IPS-NIHi7 (cell line): ENCODE data around the gene TMPRSS7.
"Not testable (repeated sequence)": the region's sequence is repeated elsewhere in the genome, so short reads cannot be mapped to it uniquely, and the experiment has no call there.

Source experiments
- DNase-seq: peaks from one replicate; pipeline ENCODE4 v3.0.0; 2012; ENCODE audit warnings: mixed read lengths; ENCODE audit errors: extremely low spot score

Gene TMPRSS7

DNA sequence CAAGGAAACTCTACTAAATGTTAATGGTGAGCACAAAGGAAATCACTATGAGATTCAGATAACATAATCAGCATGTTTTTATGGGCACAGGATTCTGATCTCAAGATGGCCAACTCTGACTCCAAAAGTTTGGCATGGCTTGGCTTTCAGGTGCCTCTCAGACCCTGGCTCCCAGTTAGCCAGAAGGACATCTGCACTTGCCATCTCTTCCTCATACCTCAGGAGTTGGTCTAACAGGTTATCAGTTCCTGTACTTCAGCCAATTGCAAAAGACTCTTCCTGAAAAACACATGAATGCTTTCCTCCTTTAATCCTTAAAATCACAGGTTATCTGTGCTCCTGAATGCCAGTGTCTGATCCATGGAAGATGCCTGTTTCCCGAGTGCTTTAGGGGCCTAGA lies 25.0 kb downstream of the TMPRSS7 start:
- DNase-seq, result no peak

DNA sequence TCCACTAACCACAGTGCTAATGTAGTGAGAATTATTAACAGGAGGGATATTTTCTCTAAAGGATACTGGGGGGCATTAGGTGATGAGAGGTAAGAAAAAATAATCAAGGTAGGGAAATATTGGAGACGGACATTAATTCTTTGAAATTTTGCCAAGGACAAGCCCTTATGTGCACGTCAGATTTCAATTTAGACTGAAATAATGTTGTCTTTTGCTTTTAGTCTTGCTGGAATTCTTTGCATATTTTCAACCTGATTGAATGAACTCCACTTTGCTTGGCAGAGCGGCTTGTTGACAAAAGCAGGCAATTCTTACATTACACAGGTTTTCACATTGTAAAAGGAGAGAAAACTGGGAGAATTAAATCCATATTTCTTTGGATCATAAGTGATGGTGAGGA lies 26.6 kb downstream of the TMPRSS7 start:
- DNase-seq, result no peak

DNA sequence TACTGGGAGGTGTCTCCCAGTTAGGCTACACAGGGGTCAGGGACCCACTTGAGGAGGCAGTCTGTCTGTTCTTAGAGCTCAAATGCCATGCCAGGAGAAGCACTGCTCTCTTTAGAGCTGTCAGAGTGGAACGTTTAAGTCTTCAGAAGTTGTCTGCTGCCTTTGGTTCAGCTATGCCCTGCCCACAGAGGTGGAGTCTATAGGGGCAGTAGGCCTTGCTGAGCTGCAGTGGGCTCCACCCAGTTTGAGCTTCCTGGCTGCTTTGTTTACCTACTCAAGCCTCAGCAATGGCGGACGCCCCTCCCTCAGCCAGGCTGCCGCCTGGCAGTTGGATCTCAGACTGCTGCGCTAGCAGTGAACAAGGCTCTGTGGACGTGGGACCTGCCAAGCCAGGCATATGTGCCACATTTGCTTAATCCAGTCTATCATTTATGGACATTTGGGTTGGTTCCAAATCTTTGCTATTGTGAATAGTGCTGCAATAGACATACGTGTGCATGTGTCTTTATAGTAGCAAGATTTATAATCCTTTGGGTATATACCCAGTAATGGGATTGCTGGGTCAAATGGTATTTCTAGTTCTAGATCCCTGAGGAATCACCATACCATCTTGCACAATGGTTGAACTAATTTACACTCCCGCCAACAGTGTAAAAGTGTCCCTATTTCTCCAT lies 38.0 kb downstream of the TMPRSS7 start:
- not testable (repeated sequence) for DNase-seq

DNA sequence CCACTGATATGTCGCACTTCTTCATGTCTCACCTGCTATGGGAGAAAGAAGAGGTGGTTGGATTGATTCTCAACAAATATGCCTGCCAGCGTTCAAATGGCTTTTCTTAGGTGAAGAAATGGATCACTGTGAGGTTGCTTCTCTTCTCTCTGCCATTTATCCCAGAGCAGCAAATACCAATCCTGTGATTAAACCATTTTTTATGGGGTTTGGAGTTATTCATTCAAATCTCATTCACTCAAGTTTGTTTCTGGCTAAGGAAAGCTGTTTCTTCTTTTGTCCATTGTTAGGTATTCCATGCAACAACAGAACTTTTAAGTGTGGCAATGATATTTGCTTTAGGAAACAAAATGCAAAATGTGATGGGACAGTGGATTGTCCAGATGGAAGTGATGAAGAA lies 39.5 kb downstream of the TMPRSS7 start:
- DNase-seq, result no peak

DNA sequence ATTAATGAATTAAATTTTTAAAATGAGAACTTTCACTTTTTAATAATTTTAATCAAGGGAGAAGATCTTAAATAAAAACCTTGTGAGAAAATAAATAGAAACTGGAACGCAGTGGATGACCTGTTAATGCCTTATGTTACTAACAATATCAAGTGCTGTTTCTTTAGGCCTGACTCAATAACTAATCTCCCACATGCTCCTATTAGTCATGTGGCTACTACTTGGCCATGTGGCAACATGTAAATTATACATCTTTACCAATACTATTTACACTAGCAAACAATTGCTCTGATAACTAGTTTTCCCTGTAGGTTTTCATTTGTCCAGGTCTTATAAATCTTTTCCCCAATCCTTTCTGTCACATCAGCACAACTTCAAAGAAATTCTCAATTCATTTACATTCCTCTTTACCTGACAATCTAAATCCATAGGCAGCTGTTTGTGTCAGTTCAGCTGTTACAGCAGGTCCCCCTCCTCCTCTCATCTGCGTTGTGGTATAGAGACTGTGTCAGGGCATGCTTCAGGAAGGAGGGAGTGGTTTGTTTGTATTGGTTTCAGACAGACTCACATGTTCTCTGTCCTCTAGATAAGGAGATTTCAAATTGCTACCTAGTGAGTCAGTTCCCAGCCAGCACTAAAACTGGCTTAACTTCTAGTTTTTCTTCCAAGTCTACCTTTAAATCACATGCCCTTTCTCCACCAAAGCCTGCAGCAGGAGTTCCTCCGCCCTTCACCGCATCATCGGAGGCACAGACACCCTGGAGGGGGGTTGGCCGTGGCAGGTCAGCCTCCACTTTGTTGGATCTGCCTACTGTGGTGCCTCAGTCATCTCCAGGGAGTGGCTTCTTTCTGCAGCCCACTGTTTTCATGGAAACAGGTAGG lies 40.3 kb downstream of the TMPRSS7 start:
- peak; percentile 49 for DNase-seq

DNA sequence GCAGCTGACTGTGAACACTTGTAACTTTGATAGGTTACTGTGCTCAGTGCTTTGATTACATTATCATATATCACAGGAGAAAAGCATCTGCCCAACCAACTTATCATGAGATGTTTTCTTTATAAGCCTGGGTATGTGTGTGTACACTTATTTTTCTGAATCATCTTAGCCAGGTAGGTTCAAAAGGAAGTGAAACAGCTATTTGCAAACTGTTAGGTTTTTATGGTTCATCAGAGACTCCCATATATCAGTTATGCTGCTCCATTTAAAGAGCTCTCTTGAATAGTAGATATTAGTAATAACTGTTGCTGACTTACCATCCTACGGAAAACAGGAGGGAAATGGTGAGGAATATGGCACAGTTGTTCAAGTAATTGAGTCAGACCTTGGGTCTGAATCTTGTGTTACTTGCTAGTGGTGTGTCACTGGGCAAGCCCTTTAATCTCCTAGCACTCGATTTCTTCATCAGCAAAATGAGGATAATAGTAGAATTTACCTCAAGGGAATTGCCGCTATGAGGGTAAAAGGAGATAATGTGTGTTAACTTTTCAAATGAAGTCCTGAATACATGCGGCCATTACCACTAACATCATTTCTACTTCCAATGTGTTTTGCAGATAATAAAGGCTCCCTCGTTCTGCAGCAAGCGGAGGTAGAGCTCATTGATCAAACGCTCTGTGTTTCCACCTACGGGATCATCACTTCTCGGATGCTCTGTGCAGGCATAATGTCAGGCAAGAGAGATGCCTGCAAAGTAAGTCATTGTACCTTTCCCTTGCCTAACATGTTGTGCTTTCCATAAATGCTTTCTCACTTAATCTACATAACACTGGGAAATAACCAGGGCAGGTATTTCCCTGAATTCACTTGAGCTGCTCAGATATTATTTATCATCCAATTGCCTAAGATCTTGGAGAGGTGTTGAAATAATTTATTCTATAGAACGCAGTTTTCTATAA lies 43.9 kb downstream of the TMPRSS7 start:
- no peak for DNase-seq

DNA sequence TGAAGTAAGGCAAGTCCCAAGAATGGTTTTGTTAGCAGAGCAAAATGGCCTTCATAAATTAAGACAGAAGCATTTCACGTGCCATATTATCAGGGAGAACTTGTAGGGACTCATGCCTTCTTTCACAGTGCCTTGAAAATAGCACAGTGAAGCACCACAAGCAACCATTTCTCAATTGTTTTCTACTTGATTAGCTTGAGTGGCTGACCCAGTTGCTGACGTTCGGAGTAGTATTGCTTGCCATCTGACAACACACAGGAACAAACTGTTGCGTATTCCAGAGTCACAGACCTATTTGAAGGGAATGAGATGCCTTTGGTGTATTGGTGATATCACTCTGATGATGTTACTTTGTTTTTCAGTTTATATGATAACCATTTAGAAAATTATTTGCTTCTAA lies 48.7 kb downstream of the TMPRSS7 start:
- no peak for DNase-seq

DNA sequence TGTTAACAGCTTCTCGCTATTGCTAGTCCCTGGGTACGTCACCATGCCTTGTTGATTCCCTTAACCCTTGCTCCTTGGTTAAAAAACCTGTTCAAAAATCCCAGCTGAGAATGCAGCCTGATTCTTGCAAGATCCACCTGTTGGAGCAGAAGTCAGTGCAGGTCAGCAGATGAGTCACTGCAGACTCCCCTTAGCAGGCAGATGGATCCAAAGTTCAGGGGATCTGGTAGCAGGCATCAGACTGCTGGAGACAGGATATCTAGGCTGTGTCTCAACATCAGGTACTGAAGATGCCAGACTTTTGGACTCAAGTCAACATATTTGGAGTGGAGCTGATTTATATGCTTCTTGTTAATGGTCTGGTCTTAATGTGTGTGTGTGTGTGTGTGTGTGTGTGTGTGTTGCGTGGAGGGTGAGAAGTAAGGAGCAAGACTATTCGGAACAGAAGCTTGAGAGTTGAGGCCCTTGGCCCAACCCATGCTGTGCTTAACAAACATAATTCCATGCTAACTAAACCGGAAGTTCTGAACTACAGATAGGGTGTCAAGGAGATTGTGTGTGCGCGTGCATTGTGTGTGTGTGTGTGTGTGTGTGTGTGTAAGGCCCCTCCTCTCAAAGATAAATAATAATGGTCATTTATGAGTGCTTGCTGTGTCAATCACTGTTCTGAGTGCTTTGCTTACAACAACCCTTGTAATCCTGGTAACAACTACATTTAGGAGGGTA lies 50.6 kb downstream of the TMPRSS7 start:
- no peak for DNase-seq

DNA sequence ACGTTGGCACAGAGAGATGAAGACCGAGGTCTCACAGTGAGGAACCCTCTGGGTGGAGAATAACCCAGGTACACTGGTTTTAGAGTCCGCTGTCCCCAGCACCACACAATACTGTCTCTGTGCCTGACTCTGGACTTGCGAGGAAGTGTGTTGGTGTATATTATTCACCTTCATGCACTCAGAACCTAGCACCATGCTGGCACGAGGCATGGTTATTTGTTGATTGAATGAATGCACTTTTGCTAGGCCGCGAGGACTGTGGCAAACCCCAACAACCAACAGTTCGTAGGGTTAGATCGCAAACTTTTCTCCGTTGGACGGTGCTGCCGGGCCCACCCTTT lies 51.2 kb downstream of the TMPRSS7 start:
- DNase-seq, result peak; percentile 16

DNA sequence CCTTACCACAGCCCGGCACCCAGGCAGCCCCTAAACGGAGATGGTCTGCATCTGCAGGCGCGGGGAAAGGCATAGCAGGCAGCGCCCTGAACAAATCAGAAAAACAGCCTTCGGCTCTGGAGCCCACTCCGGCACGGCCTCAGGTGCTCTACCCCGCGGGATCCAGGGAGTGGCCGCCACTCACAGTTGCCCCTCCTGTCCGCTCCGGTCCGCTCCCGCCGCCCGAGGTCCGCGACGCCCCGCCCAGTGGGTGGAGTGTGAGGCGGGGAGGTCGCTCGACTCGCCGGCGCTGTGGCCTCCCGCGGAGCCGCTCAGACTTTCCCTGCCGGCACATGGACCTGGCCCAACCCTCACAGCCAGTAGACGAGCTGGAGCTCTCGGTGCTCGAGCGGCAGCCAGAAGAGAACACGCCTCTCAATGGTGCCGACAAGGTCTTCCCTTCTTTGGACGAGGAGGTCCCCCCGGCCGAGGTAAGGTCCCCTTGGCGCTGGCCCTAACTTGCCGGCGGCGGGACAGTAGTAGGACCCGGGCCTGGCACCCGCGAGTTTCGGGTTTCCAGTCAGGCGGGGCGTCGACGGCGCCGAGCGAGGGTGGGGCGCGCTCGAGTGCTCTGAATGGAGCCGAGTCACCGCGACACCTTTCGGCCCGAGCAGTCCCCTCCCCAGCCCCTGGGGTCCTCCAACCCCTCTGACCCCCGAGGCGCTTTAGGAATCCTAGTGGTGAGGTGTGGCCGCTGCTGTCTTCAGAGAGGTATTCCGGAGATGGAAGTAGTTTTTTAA lies 51.7 kb downstream of the TMPRSS7 start, which contains the start of gene C3orf52:
Gene C3orf52 (plus strand): TSS at position 314 of the 779 bp plus-strand sequence. CDS start 19 bp downstream, at position 333.
- peak; percentile 97 for DNase-seq

DNA sequence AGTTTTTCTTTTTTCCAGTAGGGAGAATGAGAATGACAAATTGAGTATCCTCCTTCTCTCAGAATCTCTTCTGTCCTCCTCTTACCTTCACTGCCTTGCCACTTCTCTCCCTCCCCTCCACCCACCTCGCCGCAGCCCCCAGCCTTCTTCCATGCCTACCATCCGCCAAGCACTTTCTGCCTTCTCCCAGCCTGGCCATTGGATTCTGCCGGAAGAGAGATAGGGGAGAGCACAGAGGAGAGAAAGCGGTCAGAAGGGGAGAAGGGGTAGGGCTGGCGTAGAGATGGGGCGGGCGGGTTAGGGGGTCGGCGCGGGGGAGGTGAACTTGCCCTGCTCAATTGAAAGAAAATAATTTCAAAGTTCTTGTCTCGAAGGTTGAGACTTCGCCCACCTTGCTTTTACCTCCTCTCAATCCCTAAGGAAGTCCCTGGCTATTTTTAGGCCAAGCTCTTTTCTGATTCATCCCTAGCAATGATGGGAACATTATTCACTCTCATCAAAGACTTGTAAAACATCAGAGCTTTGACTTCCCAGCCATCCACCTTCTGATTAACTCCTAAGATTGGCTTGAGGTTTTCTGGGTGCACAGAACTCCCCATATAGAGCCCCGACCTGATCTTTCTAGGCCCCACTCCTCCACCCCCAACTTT lies 52.5 kb downstream of the TMPRSS7 start:
- peak; percentile 29 for DNase-seq

DNA sequence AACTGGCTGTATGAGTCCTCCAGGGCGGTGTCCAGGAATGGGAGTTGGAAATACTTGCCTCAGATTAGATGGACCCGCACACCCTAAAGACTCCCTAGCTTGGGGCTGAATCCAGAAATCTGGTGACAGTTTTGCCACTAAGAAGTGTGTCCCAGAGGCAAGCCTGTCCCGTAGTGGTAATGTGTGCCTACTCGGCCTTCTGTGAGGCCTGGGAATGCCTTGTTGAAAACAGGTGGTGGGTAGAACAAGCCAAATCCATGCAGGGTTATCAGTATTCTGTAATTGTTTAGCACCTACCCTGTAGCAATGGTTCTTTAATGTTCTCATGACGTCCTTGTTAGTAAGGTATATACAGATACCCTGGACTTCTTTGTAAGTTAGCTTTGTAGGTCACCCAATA lies 53.2 kb downstream of the TMPRSS7 start:
- no peak for DNase-seq

DNA sequence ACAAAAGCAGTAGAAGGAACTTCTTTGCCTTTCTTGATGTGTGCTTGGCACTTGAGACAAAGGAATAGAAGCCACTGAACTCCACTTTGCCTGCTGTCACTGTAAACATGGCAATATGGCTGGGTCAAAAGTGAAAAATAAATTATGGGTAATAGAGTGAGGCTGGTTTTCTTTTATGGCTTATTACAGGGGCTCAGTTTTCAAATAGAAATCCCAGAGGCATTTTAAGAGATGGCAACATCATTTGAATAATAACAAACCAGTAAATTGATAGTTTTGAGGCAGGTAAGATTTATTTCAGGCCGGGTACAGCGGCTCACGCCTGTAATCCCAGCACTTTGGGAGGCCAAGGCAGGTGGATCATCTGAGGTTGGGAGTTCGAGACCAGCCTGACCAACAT lies 54.4 kb downstream of the TMPRSS7 start:
- no peak for DNase-seq

DNA sequence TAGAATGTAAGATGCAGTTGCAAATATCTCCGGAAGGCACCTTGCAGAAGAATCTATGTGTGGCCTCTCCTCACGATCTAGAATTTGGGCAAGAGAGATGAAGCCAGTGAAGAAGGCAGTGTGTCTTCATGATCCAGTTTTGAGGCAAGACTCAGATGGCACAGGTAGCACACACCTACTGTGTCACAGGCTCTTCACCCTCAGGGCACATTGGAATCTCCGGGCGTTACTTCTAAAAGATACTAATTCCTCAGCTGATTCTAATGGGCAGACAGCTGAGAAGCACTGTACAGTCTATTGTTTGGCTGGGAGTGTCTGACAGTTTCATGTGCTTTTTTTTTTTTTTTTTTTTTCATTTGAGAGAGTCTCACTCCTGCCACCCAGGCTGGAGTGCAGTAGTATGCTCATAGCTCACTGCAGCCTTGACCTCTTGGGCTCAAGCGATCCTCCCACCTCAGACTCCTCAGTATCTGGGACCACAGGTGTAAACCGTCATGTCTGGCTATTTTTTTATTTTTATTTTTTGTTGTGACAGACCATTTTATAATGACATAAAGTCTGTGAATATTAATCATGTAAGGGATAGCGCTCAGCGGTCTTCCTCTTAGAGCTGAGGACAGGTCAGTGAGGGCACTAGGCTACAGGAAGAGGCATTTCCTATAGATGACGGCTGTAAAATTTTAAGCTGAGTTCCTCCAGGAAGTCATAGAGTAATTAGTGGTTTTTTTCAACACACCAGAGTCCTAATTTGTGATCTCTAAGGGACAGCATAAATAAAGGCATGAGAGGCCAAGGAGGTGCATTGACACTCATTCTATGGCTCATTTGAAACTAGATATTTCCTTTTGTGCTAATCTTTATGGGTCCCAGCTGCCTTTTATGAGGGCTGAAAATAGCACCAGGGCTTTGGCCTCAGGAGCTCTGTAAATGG lies 55.7 kb downstream of the TMPRSS7 start:
- DNase-seq, result no peak

DNA sequence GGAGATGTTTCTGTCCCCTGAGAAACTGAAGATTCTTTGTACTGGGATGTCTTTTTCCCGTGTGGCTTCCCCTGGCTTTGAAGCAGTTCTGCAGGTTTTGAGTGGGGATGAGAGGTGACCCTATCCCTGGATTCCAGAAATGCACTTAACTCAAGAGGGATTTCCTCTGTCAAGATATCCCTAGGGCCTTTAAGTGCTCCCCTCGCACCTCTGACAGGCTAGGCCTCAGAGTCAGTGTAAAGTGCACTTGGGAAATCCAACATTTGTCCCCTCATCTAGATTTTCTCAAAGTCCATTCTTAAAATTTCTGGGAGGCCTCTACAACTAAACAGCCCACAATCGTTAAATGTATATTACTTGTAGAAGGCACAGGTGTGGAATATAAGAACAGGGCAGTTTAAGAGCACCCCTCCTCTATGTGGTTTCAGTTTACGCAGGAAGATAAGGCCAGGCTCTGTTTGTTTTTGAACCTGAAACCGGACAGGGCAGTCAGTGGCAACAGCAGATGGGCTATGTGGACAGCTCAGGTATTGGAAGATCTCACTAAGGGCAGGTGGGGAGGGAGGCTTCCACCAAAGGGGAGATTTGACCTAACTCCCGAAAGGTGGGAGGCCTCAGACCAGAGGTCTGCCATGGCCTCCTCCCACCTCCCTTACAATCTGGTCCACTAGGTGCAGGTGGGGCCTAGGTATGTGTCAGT lies 56.5 kb downstream of the TMPRSS7 start:
- no peak for DNase-seq

DNA sequence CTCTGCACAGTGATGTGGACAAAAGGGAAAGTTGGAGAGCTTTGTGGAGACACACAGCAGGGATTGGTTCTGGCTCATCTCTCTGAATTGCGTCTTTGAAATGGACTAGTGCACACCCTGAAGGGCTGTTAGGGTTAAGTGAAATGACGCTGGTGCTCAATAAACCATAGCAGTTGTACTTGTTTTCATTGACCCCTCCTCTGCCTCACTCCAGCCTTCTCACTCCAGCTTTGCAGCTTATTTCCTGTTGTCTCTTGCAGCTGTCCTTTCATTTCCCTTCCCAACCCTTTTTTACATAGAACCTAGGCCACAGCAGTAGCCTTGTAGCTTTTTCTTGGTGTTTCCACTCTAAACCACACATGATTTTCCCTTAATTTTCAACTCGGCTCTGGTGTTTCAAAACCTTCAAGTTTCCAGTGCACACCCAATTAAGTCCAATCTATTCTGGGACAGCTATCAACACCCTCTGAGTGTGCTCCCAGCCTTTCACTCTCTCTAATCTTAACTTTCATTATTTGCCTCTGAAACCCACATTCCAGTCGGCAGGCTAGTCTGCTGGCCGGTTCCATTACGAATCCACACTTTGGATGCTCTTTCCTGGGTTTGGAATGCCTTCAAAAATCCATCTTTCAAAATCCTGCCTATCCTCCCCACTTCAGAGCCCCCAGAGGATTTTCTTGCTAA lies 58.1 kb downstream of the TMPRSS7 start:
- peak; percentile 29 for DNase-seq

DNA sequence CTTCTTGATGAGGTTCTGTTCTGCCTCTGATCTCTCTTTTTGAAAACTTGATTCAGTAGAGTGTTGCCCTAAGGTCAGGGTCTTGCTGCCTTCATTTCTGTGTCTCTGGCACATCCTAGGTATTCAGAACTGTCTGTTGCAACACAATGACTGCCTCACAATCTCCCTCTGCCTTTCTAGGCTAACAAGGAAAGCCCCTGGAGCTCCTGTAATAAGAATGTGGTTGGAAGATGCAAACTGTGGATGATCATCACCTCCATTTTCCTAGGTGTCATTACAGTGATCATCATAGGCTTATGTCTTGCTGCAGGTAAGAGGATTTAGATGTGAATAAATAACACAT lies 58.6 kb downstream of the TMPRSS7 start:
- DNase-seq, result no peak

DNA sequence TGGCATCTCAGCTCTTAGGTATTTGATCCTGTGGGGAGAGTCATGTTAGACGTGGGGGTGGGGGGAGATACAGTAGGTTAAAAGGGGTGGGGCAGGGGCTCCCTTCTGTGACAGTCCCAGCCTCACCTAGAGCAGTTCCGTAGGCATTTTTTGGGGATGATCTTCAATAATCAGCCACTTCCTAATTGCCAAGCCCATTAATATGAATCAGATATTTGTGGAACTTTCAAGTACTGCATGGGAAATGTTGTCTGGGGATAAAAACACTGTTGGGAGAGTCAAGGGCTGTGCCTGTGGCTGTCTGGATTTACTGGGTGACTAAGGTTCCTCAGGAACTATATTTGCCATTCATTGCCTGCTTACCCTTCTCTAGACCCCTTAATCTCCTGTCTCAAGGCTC lies 61.2 kb downstream of the TMPRSS7 start:
- DNase-seq, result no peak
